GM12878 (cell line): ENCODE measurements around the gene TMEM131L. TPM values are rescaled to one million over a fixed set of nuclear protein-coding genes. Genes with fewer than 3 reads are reported as not detected.

Experiments
- ATAC-seq: fragments of 200-7000 bp; cut with Tn5 transposase; 3 replicates; pipeline ENCODE4 v1.9.1; 2020; ENCODE audit warnings: mild to moderate bottlenecking, moderate library complexity
- BruUV-seq: library from RNA; stranded (reverse); fragments of 400-500 nt; replicated peaks from 2 replicates; lab custom pipeline; 2021; lab: Mats Ljungman, UMichigan
- CTCF ChIA-PET: fragments of 300-600 bp; sonication (Branson Sonifier 250); formaldehyde crosslinking; extraction: SDS; loops from one replicate; lab custom pipeline; 2021; ENCODE audit warnings: inconsistent platforms; lab: Yijun Ruan, JAX
- POLR2A ChIA-PET: fragments of 350-600 bp; formaldehyde crosslinking; extraction: SDS; loops from one replicate; lab custom pipeline; 2021; ENCODE audit warnings: inconsistent platforms; lab: Charles Lee
- RAD21 ChIA-PET: fragments of 300-600 bp; sonication (Branson Sonifier 250); formaldehyde crosslinking; loops from one replicate; lab custom pipeline; 2023; ENCODE audit warnings: antibody characterized with exemption; ENCODE audit not compliant: unreplicated experiment; lab: Charles Lee
- SMC1A ChIA-PET: fragments of 300-600 bp; sonication (Branson Sonifier 250); formaldehyde crosslinking; loops from one replicate; lab custom pipeline; 2023; ENCODE audit not compliant: unreplicated experiment, uncharacterized antibody; lab: Charles Lee
- DNase-seq: peaks from one replicate; pipeline ENCODE4 v3.0.0-alpha.2; 2011; ENCODE audit warnings: low read depth, low spot score
- FAIRE-seq: peaks from 3 replicates; lab custom pipeline; 2011; peaks lifted over from hg19 to GRCh38; lab: Jason Lieb, UNC
- H2AFZ ChIP-seq: 2 replicates; pipeline ENCODE4 v1.6.0; 2011; ENCODE audit warnings: low read depth, low read length, control low read depth; ENCODE audit not compliant: control insufficient read depth
- H3K27ac ChIP-seq: 2 replicates; pipeline ENCODE4 v1.5.1; 2011; ENCODE audit warnings: control low read depth; ENCODE audit not compliant: control insufficient read depth, insufficient read depth
- H3K27me3 ChIP-seq, 2 experiments: replicated peaks in 1 of 2; 2 replicates each; pipeline versions ENCODE4 v1.6.0 to v1.6.1; 2011; ENCODE audit warnings: low read length in 1 of 2; ENCODE audit not compliant: control insufficient read depth in 2 of 2, insufficient read depth in 2 of 2
- H3K36me3 ChIP-seq, 2 experiments: 2 replicates each; pipeline ENCODE4 v1.5.1; 2011; ENCODE audit warnings: low read length in 1 of 2; ENCODE audit not compliant: control insufficient read depth in 2 of 2, insufficient read depth in 2 of 2
- H3K4me1 ChIP-seq: 2 replicates; pipeline ENCODE4 v1.6.1; 2011; ENCODE audit warnings: mild to moderate bottlenecking, low read length, moderate library complexity, mixed read lengths; ENCODE audit not compliant: control insufficient read depth, insufficient read depth
- H3K4me2 ChIP-seq: 2 replicates; pipeline ENCODE4 v1.6.0; 2011; ENCODE audit warnings: control low read depth; ENCODE audit not compliant: control insufficient read depth, insufficient read depth
- H3K4me3 ChIP-seq: fragments of 200-600 bp; sonication (generic); 2 replicates; pipeline ENCODE4 v1.5.1; 2016
- H3K79me2 ChIP-seq: 2 replicates; pipeline ENCODE4 v1.6.0; 2011; ENCODE audit warnings: low read length; ENCODE audit not compliant: control insufficient read depth, insufficient read depth
- H3K9ac ChIP-seq: 2 replicates; pipeline ENCODE4 v1.8.0; 2011; ENCODE audit warnings: low read length, control low read depth, mixed read lengths; ENCODE audit not compliant: control insufficient read depth, insufficient read depth
- H3K9me3 ChIP-seq: replicated peaks from 3 replicates; pipeline ENCODE4 v1.5.1; 2011; ENCODE audit warnings: mild to moderate bottlenecking, low read length; ENCODE audit not compliant: control insufficient read depth, insufficient read depth
- H4K20me1 ChIP-seq: 2 replicates; pipeline ENCODE4 v1.6.0; 2011; ENCODE audit not compliant: control insufficient read depth, insufficient read depth
- ATF7 ChIP-seq: fragments of 450-650 bp; IDR thresholded peaks from 2 replicates; pipeline ENCODE4 v1.6.1; 2016; ENCODE audit warnings: low read depth, mild to moderate bottlenecking
- EP300 ChIP-seq, 2 experiments: fragments of 150-350 bp in 1 of 2; IDR thresholded peaks; 2 replicates each; pipeline ENCODE4 v1.6.1; 2011 to 2012; ENCODE audit warnings: low read depth in 2 of 2, low read length in 2 of 2, borderline replicate concordance in 1 of 2, improper control_type of control experiment in 1 of 2, inconsistent platforms in 1 of 2; ENCODE audit not compliant: control insufficient read depth in 1 of 2
- HDAC2 ChIP-seq: fragments of 200-600 bp; sonication (generic); IDR thresholded peaks from 2 replicates; pipeline ENCODE4 v1.6.1; 2017
- KAT2A ChIP-seq: conservative IDR thresholded peaks from 2 replicates; pipeline ENCODE4 v1.6.1; 2011; ENCODE audit warnings: low read depth, low read length; ENCODE audit not compliant: control insufficient read depth
- POLR2A ChIP-seq: IDR thresholded peaks from 2 replicates; pipeline ENCODE4 v1.6.1; 2011; ENCODE audit warnings: low read depth, mild to moderate bottlenecking, low read length
- SPI1 ChIP-seq: IDR thresholded peaks from 2 replicates; pipeline ENCODE4 v1.6.1; 2011; ENCODE audit warnings: low read depth, mild to moderate bottlenecking, low read length, moderate library complexity, borderline replicate concordance; ENCODE audit not compliant: insufficient read depth
- SRF ChIP-seq, 2 experiments: IDR thresholded peaks; 2 replicates each; pipeline ENCODE4 v1.6.1; 2011; ENCODE audit warnings: low read depth in 2 of 2, low read length in 2 of 2, mild to moderate bottlenecking in 1 of 2, moderate library complexity in 1 of 2
- TCF12 ChIP-seq: IDR thresholded peaks from 2 replicates; pipeline ENCODE4 v1.6.1; 2011; ENCODE audit warnings: low read depth, mild to moderate bottlenecking, low read length
- WGBS: methylation state at CpG from one replicate; pipeline ENCODE4 v1.1.6; 2016; ENCODE audit warnings: low lambda C conversion rate; ENCODE audit not compliant: insufficient replicate concordance, insufficient coverage; ENCODE audit errors: missing lambda C conversion rate; 5-methylcytosine and 5-hydroxymethylcytosine counted together
- in situ Hi-C: fragments of 300-500 bp; cut with MboI; formaldehyde crosslinking; loops from 9 replicates; pipeline ENCODE4 v1.14.3; 2018; ENCODE audit warnings: mixed read lengths
- intact Hi-C: fragments of 100-400 bp; cut with micrococcal nuclease; formaldehyde crosslinking; loops from one replicate; pipeline ENCODE4 v1.14.2; 2022; ENCODE audit not compliant: unreplicated experiment
- polyA plus RNA-seq, 11 experiments: library from polyadenylated mRNA; depleted of rRNA in 4 of 11; unstranded in 6 of 11; stranded (reverse) in 5 of 11; fragments of >200 nt; fragmentation: Nextera tagmentation in 4 of 11; fragmentation: Illumina TruSeq in 1 of 11; extraction: Ambion mirVana in 4 of 11; extraction: Trizol in 1 of 11; gene quantifications; 1 replicate in 1 of 11; 2 replicates in 10 of 11; pipeline versions ENCODE4 v1.2.1 to v1.2.3, GENCODE V29; 2011 to 2016; ENCODE audit warnings: inconsistent platforms in 2 of 11, missing spikeins in 2 of 11, low read depth in 1 of 11
- total RNA-seq, 4 experiments: library from RNA; depleted of rRNA in 3 of 4; stranded (reverse); fragments of >200 nt in 3 of 4; fragmentation: Illumina TruSeq in 1 of 4; extraction: Trizol in 1 of 4; gene quantifications; 2 replicates each; pipeline versions ENCODE4 v1.2.1 to v1.2.3, GENCODE V29; 2013 to 2021
- TF ChIP-seq, protein P1 (sequence below): fragments of 450-650 bp; formaldehyde crosslinking; IDR thresholded peaks from 2 replicates; pipeline ENCODE4 v1.5.0; 2022; ENCODE audit warnings: mild to moderate bottlenecking, missing genetic modification characterization
- TF ChIP-seq, protein P2 (sequence below), 3 experiments: IDR thresholded peaks in 2 of 3; conservative IDR thresholded peaks in 1 of 3; 2 replicates each; pipeline ENCODE4 v1.5.1; 2011; ENCODE audit warnings: low read depth in 3 of 3, low read length in 3 of 3, mild to moderate bottlenecking in 3 of 3, control low read depth in 2 of 3, moderate library complexity in 2 of 3, inconsistent platforms in 1 of 3, mixed read lengths in 1 of 3; ENCODE audit not compliant: control insufficient read depth in 2 of 3, insufficient read depth in 1 of 3; ENCODE audit errors: extremely low read depth in 1 of 3
- TF ChIP-seq, protein P3 (sequence below): fragments of 450-650 bp; IDR thresholded peaks from 2 replicates; pipeline ENCODE4 v1.6.1; 2017; ENCODE audit warnings: borderline replicate concordance
- TF ChIP-seq, protein P4 (sequence below): fragments of 450-650 bp; IDR thresholded peaks from 2 replicates; pipeline ENCODE4 v1.6.1; 2016; ENCODE audit warnings: mild to moderate bottlenecking, moderate library complexity, borderline replicate concordance

Gene TMEM131L
- total and polyA plus RNA-seq, 10 of the 15 experiments (the other 5 are each of a cell fraction or from before 2014, with no cell fraction given), result 8.5 to 101 (median 74.4) TPM

DNA sequence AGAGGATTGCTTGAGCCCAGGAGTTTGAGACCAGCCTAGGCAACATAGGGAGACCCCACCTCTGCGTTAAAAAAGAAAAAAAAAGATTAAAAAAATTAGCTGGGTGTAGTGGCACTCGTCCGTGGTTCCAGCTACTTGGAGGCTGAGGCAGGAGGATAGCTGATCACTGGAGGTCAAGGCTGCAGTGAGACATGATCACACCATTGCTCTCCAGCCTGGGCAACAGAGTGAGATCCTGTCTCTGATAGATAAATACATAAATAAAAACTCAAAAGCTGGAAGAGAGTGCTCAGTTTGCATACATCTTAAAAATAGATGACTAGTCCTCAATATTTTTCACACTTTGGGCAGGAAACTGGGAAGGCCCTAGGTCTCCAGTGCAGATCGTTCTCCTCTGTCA, 54.1 kb downstream of the TMEM131L start:
- H3K4me2 ChIP-seq, result peak overlapping the region; percentile 95
- H2AFZ ChIP-seq, result no peak overlapping the region
- DNase-seq, result no peak
- SMC1A ChIA-PET, result interaction anchor here (0.9 to 12.9 kb wide), 13 partner anchors 11 to 123 kb away, joined by 3 to 177 read pairs (median 11); partner anchors contain the start of gene TMEM131L
- H3K27me3 ChIP-seq, result no peaks in the 10 kb centered on the region
- peaks cover 73% of the 10 kb centered on the region for H3K4me1 ChIP-seq
- no peaks in the 10 kb centered on the region for H4K20me1 ChIP-seq
- intact Hi-C loops (no loop called here), in situ Hi-C loops (no loop called here)
- peaks cover 99% of the 10 kb centered on the region for H3K79me2 ChIP-seq
- 59% methylated on average over 4 of the region's 4 CpGs for WGBS
- H3K36me3 ChIP-seq, result peaks cover 0 to 26% of the 10 kb centered on the region in 2 experiments; a peak in 2 of 4 replicates
- peak overlapping the region; percentile 96 for H3K27ac ChIP-seq
- RAD21 ChIA-PET, result interaction anchor here (0.6 to 10.7 kb wide), 10 partner anchors 22 to 88 kb away, joined by 3 to 197 read pairs (median 6); partner anchors contain the start of gene TMEM131L
- no peak for FAIRE-seq
- ATAC-seq, result no peak
- H3K9me3 ChIP-seq, result no peaks in the 10 kb centered on the region; the same call in 1 of the 3 replicates
- H3K4me3 ChIP-seq, result peak overlapping the region; percentile 59
- peak overlapping the region; percentile 63; the same call in 1 of the 2 replicates for H3K9ac ChIP-seq
- CTCF ChIA-PET, result interaction anchor here (0.6 to 3.1 kb wide), 11 partner anchors 12 to 55 kb away, joined by 3 to 13 read pairs (median 4); partner anchors contain the start of gene TMEM131L
- POLR2A ChIA-PET, result interaction anchor here (0.7 to 18.7 kb wide), 7 partner anchors 26 to 53 kb away, joined by 3 to 322 read pairs (median 3); no protein-coding TSS in a partner anchor
- TSS peak; percentile 84 for BruUV-seq
- TF ChIP-seq HDAC2 (no peak), TCF12 (no peak), SRF (IDR thresholded peaks at IDR 0.05; ENCODE audit: low read depth in 2 of 2, low read length in 2 of 2) (no peak), SPI1 (no peak), KAT2A (no peak), EP300 (IDR thresholded peaks at IDR 0.05; ENCODE audit: borderline replicate concordance in 1 of 2, control insufficient read depth in 1 of 2, low read depth in 2 of 2, low read length in 2 of 2) (no peak), POLR2A (no peak), ATF7 (no peak)
- TF ChIP-seq, protein P1, sequence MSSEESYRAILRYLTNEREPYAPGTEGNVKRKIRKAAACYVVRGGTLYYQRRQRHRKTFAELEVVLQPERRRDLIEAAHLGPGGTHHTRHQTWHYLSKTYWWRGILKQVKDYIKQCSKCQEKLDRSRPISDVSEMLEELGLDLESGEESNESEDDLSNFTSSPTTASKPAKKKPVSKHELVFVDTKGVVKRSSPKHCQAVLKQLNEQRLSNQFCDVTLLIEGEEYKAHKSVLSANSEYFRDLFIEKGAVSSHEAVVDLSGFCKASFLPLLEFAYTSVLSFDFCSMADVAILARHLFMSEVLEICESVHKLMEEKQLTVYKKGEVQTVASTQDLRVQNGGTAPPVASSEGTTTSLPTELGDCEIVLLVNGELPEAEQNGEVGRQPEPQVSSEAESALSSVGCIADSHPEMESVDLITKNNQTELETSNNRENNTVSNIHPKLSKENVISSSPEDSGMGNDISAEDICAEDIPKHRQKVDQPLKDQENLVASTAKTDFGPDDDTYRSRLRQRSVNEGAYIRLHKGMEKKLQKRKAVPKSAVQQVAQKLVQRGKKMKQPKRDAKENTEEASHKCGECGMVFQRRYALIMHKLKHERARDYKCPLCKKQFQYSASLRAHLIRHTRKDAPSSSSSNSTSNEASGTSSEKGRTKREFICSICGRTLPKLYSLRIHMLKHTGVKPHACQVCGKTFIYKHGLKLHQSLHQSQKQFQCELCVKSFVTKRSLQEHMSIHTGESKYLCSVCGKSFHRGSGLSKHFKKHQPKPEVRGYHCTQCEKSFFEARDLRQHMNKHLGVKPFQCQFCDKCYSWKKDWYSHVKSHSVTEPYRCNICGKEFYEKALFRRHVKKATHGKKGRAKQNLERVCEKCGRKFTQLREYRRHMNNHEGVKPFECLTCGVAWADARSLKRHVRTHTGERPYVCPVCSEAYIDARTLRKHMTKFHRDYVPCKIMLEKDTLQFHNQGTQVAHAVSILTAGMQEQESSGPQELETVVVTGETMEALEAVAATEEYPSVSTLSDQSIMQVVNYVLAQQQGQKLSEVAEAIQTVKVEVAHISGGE (CRISPR knock-in tag), result no peak
- TF ChIP-seq, protein P2, sequence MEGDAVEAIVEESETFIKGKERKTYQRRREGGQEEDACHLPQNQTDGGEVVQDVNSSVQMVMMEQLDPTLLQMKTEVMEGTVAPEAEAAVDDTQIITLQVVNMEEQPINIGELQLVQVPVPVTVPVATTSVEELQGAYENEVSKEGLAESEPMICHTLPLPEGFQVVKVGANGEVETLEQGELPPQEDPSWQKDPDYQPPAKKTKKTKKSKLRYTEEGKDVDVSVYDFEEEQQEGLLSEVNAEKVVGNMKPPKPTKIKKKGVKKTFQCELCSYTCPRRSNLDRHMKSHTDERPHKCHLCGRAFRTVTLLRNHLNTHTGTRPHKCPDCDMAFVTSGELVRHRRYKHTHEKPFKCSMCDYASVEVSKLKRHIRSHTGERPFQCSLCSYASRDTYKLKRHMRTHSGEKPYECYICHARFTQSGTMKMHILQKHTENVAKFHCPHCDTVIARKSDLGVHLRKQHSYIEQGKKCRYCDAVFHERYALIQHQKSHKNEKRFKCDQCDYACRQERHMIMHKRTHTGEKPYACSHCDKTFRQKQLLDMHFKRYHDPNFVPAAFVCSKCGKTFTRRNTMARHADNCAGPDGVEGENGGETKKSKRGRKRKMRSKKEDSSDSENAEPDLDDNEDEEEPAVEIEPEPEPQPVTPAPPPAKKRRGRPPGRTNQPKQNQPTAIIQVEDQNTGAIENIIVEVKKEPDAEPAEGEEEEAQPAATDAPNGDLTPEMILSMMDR (IDR thresholded peaks at IDR 0.05 in 2 of 3, conservative IDR thresholded peaks at IDR 0.05 in 1 of 3; ENCODE audit: control insufficient read depth in 2 of 3, extremely low read depth in 1 of 3, insufficient read depth in 1 of 3, low read depth in 3 of 3, low read length in 3 of 3), result no peak
- TF ChIP-seq, protein P3, sequence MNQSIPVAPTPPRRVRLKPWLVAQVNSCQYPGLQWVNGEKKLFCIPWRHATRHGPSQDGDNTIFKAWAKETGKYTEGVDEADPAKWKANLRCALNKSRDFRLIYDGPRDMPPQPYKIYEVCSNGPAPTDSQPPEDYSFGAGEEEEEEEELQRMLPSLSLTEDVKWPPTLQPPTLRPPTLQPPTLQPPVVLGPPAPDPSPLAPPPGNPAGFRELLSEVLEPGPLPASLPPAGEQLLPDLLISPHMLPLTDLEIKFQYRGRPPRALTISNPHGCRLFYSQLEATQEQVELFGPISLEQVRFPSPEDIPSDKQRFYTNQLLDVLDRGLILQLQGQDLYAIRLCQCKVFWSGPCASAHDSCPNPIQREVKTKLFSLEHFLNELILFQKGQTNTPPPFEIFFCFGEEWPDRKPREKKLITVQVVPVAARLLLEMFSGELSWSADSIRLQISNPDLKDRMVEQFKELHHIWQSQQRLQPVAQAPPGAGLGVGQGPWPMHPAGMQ, result no peak
- TF ChIP-seq, protein P4, sequence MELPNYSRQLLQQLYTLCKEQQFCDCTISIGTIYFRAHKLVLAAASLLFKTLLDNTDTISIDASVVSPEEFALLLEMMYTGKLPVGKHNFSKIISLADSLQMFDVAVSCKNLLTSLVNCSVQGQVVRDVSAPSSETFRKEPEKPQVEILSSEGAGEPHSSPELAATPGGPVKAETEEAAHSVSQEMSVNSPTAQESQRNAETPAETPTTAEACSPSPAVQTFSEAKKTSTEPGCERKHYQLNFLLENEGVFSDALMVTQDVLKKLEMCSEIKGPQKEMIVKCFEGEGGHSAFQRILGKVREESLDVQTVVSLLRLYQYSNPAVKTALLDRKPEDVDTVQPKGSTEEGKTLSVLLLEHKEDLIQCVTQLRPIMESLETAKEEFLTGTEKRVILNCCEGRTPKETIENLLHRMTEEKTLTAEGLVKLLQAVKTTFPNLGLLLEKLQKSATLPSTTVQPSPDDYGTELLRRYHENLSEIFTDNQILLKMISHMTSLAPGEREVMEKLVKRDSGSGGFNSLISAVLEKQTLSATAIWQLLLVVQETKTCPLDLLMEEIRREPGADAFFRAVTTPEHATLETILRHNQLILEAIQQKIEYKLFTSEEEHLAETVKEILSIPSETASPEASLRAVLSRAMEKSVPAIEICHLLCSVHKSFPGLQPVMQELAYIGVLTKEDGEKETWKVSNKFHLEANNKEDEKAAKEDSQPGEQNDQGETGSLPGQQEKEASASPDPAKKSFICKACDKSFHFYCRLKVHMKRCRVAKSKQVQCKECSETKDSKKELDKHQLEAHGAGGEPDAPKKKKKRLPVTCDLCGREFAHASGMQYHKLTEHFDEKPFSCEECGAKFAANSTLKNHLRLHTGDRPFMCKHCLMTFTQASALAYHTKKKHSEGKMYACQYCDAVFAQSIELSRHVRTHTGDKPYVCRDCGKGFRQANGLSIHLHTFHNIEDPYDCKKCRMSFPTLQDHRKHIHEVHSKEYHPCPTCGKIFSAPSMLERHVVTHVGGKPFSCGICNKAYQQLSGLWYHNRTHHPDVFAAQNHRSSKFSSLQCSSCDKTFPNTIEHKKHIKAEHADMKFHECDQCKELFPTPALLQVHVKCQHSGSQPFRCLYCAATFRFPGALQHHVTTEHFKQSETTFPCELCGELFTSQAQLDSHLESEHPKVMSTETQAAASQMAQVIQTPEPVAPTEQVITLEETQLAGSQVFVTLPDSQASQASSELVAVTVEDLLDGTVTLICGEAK, result no peak
